ENCODE results near the gene AFAP1. TPM values are rescaled to one million over a fixed set of nuclear protein-coding genes. Genes with fewer than 3 reads are reported as not detected.

Gene AFAP1
- total RNA-seq, 2 donors from 2014 or later = 9.6 to 35.3 TPM

- Histone ChIP-seq H3K36me3 (replicated peaks in 1 of 2; ENCODE audit: insufficient read depth in 1 of 2, low read depth in 2 of 2) (no peaks in the 10 kb centered on the region), H3K27ac (no peak overlapping the region), H3K4me1 (no peaks in the 10 kb centered on the region), H3K4me3 (no peak overlapping the region), H3K27me3 (no peaks in the 10 kb centered on the region), H3K9me3 (no peaks in the 10 kb centered on the region)
- DNase-seq = no peak
- 63 to 67% methylated on average over 4 of the region's 4 CpGs for WGBS, 2 donors
- no peak for TF ChIP-seq CTCF (IDR thresholded peaks at IDR 0.05)
- no peak for TF ChIP-seq POLR2A (IDR thresholded peaks at IDR 0.05)
- no peak for ATAC-seq
- intact Hi-C loops (cut with DNase I) = no loop called here
Observed at GRCh38 chr4:7859326-7859725, 80.3 kb downstream of the AFAP1 start.

- ATAC-seq = no peak
- no peak for DNase-seq
- H3K9me3 ChIP-seq = no peaks in the 10 kb centered on the region
- no peaks in the 10 kb centered on the region for H3K27me3 ChIP-seq
- intact Hi-C loops (cut with DNase I) = no loop called here
- no peak for TF ChIP-seq POLR2A (IDR thresholded peaks at IDR 0.05)
- no peak for TF ChIP-seq CTCF (IDR thresholded peaks at IDR 0.05)
- H3K4me1 ChIP-seq = no peaks in the 10 kb centered on the region
- H3K36me3 ChIP-seq (replicated peaks in 1 of 2; ENCODE audit: insufficient read depth in 1 of 2, low read depth in 2 of 2) = no peaks in the 10 kb centered on the region
- no peak overlapping the region for H3K27ac ChIP-seq
- no peak overlapping the region for H3K4me3 ChIP-seq
- 79 to 87% methylated on average over 4 to 5 of the region's 5 CpGs for WGBS, 2 donors
Observed at GRCh38 chr4:7858498-7858897, 81.2 kb downstream of the AFAP1 start.

GRCh38 chr4:7857993-7858392 is 81.7 kb downstream of the AFAP1 start:
- intact Hi-C loops (cut with DNase I) = no loop called here
- Histone ChIP-seq H3K4me1 (no peaks in the 10 kb centered on the region), H3K27ac (no peak overlapping the region), H3K9me3 (no peaks in the 10 kb centered on the region), H3K4me3 (no peak overlapping the region), H3K27me3 (no peaks in the 10 kb centered on the region), H3K36me3 (replicated peaks in 1 of 2; ENCODE audit: insufficient read depth in 1 of 2, low read depth in 2 of 2) (no peaks in the 10 kb centered on the region)
- no peak for DNase-seq
- WGBS, 2 donors = 65 to 89% methylated on average over 2 of the region's 2 CpGs
- ATAC-seq = no peak
- TF ChIP-seq CTCF (IDR thresholded peaks at IDR 0.05) (no peak), POLR2A (IDR thresholded peaks at IDR 0.05) (no peak)

GRCh38 chr4:7857238-7857701 is 82.4 kb downstream of the AFAP1 start:
- WGBS, 2 donors = 54 to 75% methylated on average over 8 of the region's 8 CpGs
- no peak overlapping the region for H3K27ac ChIP-seq
- H3K4me1 ChIP-seq = peaks cover 3% of the 10 kb centered on the region
- peak in 1 of 4 donors; percentile 36 for DNase-seq
- intact Hi-C loops (cut with DNase I) = no loop called here
- no peak overlapping the region for H3K4me3 ChIP-seq
- TF ChIP-seq POLR2A (IDR thresholded peaks at IDR 0.05) (no peak), CTCF (IDR thresholded peaks at IDR 0.05) (no peak)
- H3K36me3 ChIP-seq (replicated peaks in 1 of 2; ENCODE audit: insufficient read depth in 1 of 2, low read depth in 2 of 2) = no peaks in the 10 kb centered on the region
- H3K9me3 ChIP-seq = no peaks in the 10 kb centered on the region
- no peaks in the 10 kb centered on the region for H3K27me3 ChIP-seq
- ATAC-seq = no peak

GRCh38 chr4:7855731-7856130 is 83.9 kb downstream of the AFAP1 start:
- Histone ChIP-seq H3K9me3 (no peaks in the 10 kb centered on the region), H3K4me1 (peaks cover 6% of the 10 kb centered on the region), H3K4me3 (no peak overlapping the region), H3K27me3 (no peaks in the 10 kb centered on the region), H3K27ac (no peak overlapping the region), H3K36me3 (replicated peaks in 1 of 2; ENCODE audit: insufficient read depth in 1 of 2, low read depth in 2 of 2) (no peaks in the 10 kb centered on the region)
- 93 to 96% methylated on average over 10 of the region's 10 CpGs for WGBS, 2 donors
- intact Hi-C loops (cut with DNase I) = no loop called here
- no peak for ATAC-seq
- no peak for TF ChIP-seq CTCF (IDR thresholded peaks at IDR 0.05)
- TF ChIP-seq POLR2A (IDR thresholded peaks at IDR 0.05) = no peak
- no peak for DNase-seq
